B cell (primary cell): ENCODE data around the gene CORO2A. TPM values are rescaled to one million over a fixed set of nuclear protein-coding genes. Genes with fewer than 3 reads are reported as not detected.
"Not testable (repeated sequence)": the region's sequence is repeated elsewhere in the genome, so short reads cannot be mapped to it uniquely, and the experiment has no call there.

Experiments used
- ATAC-seq: fragments of 200-7000 bp; cut with Tn5 transposase; one replicate; pipeline ENCODE4 v1.10.0; 2021; ENCODE audit warnings: low read depth, mild to moderate bottlenecking, moderate number of reproducible peaks, moderate library complexity
- CTCF ChIA-PET: fragments of 350-600 bp; sonication (Branson Sonifier 250); formaldehyde crosslinking; loops from one replicate; lab custom pipeline; 2021; ENCODE audit warnings: antibody characterized with exemption, inconsistent platforms; lab: Charles Lee
- POLR2A ChIA-PET: fragments of 350-600 bp; sonication (Branson Sonifier 250); formaldehyde crosslinking; loops from one replicate; lab custom pipeline; 2021; ENCODE audit warnings: antibody characterized with exemption; lab: Charles Lee
- DNase-seq: peaks from one replicate; pipeline ENCODE4 v3.0.0; 2013
- H2AFZ ChIP-seq: 2 replicates; pipeline ENCODE4 v1.6.1; 2012; ENCODE audit warnings: mild to moderate bottlenecking, low read depth, low read length; ENCODE audit not compliant: insufficient read depth, poor library complexity, severe bottlenecking
- H3K27ac ChIP-seq, 2 donors: 1 replicate in 1 of 2; 2 replicates in 1 of 2; pipeline ENCODE4 v1.5.1; 2012 to 2013; ENCODE audit warnings: low read length in 2 of 2, mild to moderate bottlenecking in 2 of 2, moderate library complexity in 1 of 2
- H3K27me3 ChIP-seq, 4 experiments: fragments of 200-600 bp in 1 of 4; sonication (generic) in 1 of 4; replicated peaks in 1 of 4; 1 replicate in 2 of 4; 2 replicates in 2 of 4; pipeline versions ENCODE4 v1.6.1 to v1.7.0; 2013 to 2016; ENCODE audit warnings: low read length in 3 of 4, mild to moderate bottlenecking in 2 of 4, mixed read lengths in 1 of 4, moderate library complexity in 1 of 4; ENCODE audit not compliant: insufficient read depth in 4 of 4, control insufficient read depth in 3 of 4; ENCODE audit errors: control extremely low read depth in 1 of 4
- H3K36me3 ChIP-seq, 2 experiments: replicated peaks in 1 of 2; 1 replicate in 1 of 2; 2 replicates in 1 of 2; pipeline versions ENCODE4 v1.6.1 to v1.7.1; 2013; ENCODE audit warnings: low read length in 1 of 2; ENCODE audit not compliant: insufficient read depth in 2 of 2, control insufficient read depth in 1 of 2; ENCODE audit errors: control extremely low read depth in 1 of 2, extremely low read depth in 1 of 2
- H3K4me1 ChIP-seq, 2 donors: fragments of 200-600 bp in 1 of 2; sonication (generic) in 1 of 2; 1 replicate in 1 of 2; 2 replicates in 1 of 2; pipeline versions ENCODE4 v1.5.1 to v1.6.1; 2013 to 2017; ENCODE audit warnings: low read length in 2 of 2; ENCODE audit not compliant: control insufficient read depth in 2 of 2, insufficient read depth in 2 of 2
- H3K4me2 ChIP-seq: replicated peaks from 2 replicates; pipeline ENCODE3; 2012; ENCODE audit warnings: mild to moderate bottlenecking, low read depth, low read length; ENCODE audit not compliant: poor library complexity, severe bottlenecking
- H3K4me3 ChIP-seq, 5 experiments: fragments of 200-600 bp in 1 of 5; sonication (generic) in 1 of 5; 1 replicate in 3 of 5; 2 replicates in 2 of 5; pipeline versions ENCODE4 v1.5.1 to v1.7.0; 2011 to 2016; ENCODE audit warnings: low read length in 4 of 5, mild to moderate bottlenecking in 4 of 5, low read depth in 2 of 5, control low read depth in 1 of 5, moderate library complexity in 1 of 5; ENCODE audit not compliant: insufficient read depth in 1 of 5; ENCODE audit errors: control extremely low read depth in 1 of 5, extremely low read depth in 1 of 5
- H3K79me2 ChIP-seq: fragments of 200-600 bp; sonication (generic); one replicate; pipeline ENCODE4 v1.6.0; 2016; ENCODE audit warnings: low read length; ENCODE audit not compliant: control insufficient read depth, insufficient read depth
- H3K9ac ChIP-seq: fragments of 200-600 bp; sonication (generic); 2 replicates; pipeline ENCODE4 v1.6.1; 2017; ENCODE audit warnings: mild to moderate bottlenecking, low read length, moderate library complexity
- H3K9me3 ChIP-seq, 3 donors: one replicate each; pipeline versions ENCODE4 v1.6.1 to v1.7.1; 2013; ENCODE audit warnings: low read length in 2 of 3; ENCODE audit not compliant: control insufficient read depth in 2 of 3, insufficient read depth in 1 of 3; ENCODE audit errors: control extremely low read depth in 1 of 3
- H4K20me1 ChIP-seq: 2 replicates; pipeline ENCODE4 v1.6.0; 2012; ENCODE audit warnings: mild to moderate bottlenecking, low read length; ENCODE audit not compliant: insufficient read depth, control insufficient read depth, poor library complexity, severe bottlenecking
- H3K27ac Mint-ChIP-seq: one replicate; pipeline ENCODE4 v1.8.0; 2021; ENCODE audit warnings: mixed read lengths
- H3K27me3 Mint-ChIP-seq: one replicate; pipeline ENCODE4 v1.8.0; 2021; ENCODE audit warnings: mixed read lengths
- H3K4me1 Mint-ChIP-seq: one replicate; pipeline ENCODE4 v1.8.0; 2021; ENCODE audit warnings: mixed read lengths
- H3K4me3 Mint-ChIP-seq: one replicate; pipeline ENCODE4 v1.8.0; 2021; ENCODE audit warnings: mixed read lengths
- H3K9me3 Mint-ChIP-seq: one replicate; pipeline ENCODE4 v1.8.0; 2022; ENCODE audit warnings: mixed read lengths; ENCODE audit not compliant: insufficient read depth
- EZH2 ChIP-seq: IDR thresholded peaks from 2 replicates; pipeline ENCODE4 v1.6.1; 2012; ENCODE audit warnings: borderline replicate concordance, low read depth, mild to moderate bottlenecking, moderate library complexity, low read length; ENCODE audit not compliant: insufficient read depth, poor library complexity, severe bottlenecking
- WGBS: methylation state at CpG from one replicate; pipeline ENCODE4 v1.1.5; 2013; ENCODE audit warnings: missing lambda C conversion rate; ENCODE audit not compliant: insufficient coverage; 5-methylcytosine and 5-hydroxymethylcytosine counted together
- intact Hi-C: fragments of 100-400 bp; cut with micrococcal nuclease; formaldehyde crosslinking; loops from one replicate; pipeline ENCODE4 v1.10.0; 2022
- polyA plus RNA-seq: library from polyadenylated mRNA; depleted of rRNA; stranded (reverse); fragments of >200 nt; gene quantifications from 2 replicates; pipeline ENCODE4 v1.2.3, GENCODE V29; 2012
- total RNA-seq, 2 donors: library from RNA; stranded (reverse); fragments of 120-200 nt in 1 of 2; gene quantifications; 1 replicate in 1 of 2; 2 replicates in 1 of 2; pipeline versions ENCODE4 v1.2.3 to v1.2.4, GENCODE V29; 2013 to 2022
- TF ChIP-seq, protein P1 (sequence below): fragments of 200-600 bp; IDR thresholded peaks from one replicate; pipeline ENCODE4 v1.8.0; 2022; ENCODE audit warnings: antibody characterized with exemption, mild to moderate bottlenecking

Gene CORO2A
- total and polyA plus RNA-seq, 2 donors (not counting 1 experiment from before 2014, with no cell fraction given): 1.1 to 2.0 TPM

DNA sequence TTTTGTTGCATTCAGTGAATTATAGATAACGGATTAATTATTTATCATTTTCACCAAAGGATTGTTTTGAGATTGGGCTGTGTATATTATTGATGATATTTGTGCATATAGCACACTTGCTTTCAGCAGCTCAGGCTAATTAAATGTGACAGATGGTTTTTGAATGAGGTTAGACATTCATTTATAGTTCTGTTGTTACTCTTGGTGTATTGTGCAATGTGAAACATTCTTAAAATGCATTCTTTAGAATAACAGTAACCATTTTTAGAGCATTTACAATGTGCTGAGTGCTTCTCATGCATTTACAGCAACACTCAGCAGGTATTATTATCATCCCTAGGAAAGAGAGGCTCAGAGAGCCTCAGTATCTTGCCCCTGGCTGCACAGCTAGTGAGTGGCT lies 112.1 kb downstream of the CORO2A start:
- H3K9me3 Mint-ChIP-seq: no peaks in the 10 kb centered on the region
- ATAC-seq (no peak), DNase-seq (no peak)
- H3K27ac Mint-ChIP-seq: no peak overlapping the region
- no peaks in the 10 kb centered on the region for H3K27me3 Mint-ChIP-seq
- H3K9ac ChIP-seq: no peak overlapping the region
- H3K79me2 ChIP-seq: no peaks in the 10 kb centered on the region
- peaks cover 2% of the 10 kb centered on the region for H3K4me1 Mint-ChIP-seq
- H3K36me3 ChIP-seq: peaks cover 13 to 19% of the 10 kb centered on the region in 2 experiments
- WGBS: no CpG with 5 or more reads among the region's 1 CpG
- ChIA-PET CTCF (interaction anchor here (1.0 to 1.6 kb wide), 2 partner anchors 29 to 125 kb away, joined by 3 read pairs; no protein-coding TSS in a partner anchor), POLR2A (no interaction called here)
- H2AFZ ChIP-seq: no peak overlapping the region
- H4K20me1 ChIP-seq: no peaks in the 10 kb centered on the region
- no peaks in the 10 kb centered on the region for H3K27me3 ChIP-seq
- no peak overlapping the region for H3K4me3 ChIP-seq
- no peaks in the 10 kb centered on the region for H3K4me1 ChIP-seq
- H3K27ac ChIP-seq: no peak overlapping the region
- intact Hi-C loops: no loop called here
- H3K4me2 ChIP-seq: no peak overlapping the region
- H3K4me3 Mint-ChIP-seq: no peak overlapping the region
- H3K9me3 ChIP-seq: no peaks in the 10 kb centered on the region
- TF ChIP-seq EZH2: no peak
- TF ChIP-seq, protein P1, sequence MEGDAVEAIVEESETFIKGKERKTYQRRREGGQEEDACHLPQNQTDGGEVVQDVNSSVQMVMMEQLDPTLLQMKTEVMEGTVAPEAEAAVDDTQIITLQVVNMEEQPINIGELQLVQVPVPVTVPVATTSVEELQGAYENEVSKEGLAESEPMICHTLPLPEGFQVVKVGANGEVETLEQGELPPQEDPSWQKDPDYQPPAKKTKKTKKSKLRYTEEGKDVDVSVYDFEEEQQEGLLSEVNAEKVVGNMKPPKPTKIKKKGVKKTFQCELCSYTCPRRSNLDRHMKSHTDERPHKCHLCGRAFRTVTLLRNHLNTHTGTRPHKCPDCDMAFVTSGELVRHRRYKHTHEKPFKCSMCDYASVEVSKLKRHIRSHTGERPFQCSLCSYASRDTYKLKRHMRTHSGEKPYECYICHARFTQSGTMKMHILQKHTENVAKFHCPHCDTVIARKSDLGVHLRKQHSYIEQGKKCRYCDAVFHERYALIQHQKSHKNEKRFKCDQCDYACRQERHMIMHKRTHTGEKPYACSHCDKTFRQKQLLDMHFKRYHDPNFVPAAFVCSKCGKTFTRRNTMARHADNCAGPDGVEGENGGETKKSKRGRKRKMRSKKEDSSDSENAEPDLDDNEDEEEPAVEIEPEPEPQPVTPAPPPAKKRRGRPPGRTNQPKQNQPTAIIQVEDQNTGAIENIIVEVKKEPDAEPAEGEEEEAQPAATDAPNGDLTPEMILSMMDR: no peak

DNA sequence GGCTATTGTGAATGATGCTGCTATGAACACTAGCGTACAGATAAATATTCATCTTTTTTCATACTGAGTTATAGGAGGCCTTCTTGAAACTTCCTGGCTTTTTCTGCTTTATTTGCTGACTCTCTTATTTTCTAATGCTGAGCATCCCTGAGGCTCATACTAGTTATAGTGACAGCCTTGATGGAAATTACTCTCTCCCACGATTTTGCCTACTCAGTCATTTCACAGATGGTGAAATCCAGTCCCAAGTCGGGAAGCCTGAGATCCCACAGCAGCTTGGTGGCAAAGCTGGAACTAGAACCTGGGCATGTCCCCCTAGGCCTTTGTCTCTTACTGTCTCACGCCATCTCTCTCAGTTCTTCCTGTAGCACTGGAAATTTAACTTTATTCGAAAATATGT lies 113.5 kb downstream of the CORO2A start:
- Mint-ChIP-seq H3K4me3 (no peak overlapping the region), H3K27ac (no peak overlapping the region), H3K27me3 (no peaks in the 10 kb centered on the region), H3K4me1 (peaks cover 11% of the 10 kb centered on the region), H3K9me3 (no peaks in the 10 kb centered on the region)
- DNase-seq (no peak), ATAC-seq (no peak)
- TF ChIP-seq, protein P1: no peak
- TF ChIP-seq EZH2: no peak
- Histone ChIP-seq H3K79me2 (peaks cover 3% of the 10 kb centered on the region), H3K4me2 (no peak overlapping the region), H3K9ac (no peak overlapping the region), H3K4me1 (peaks cover 3 to 12% of the 10 kb centered on the region in 2 donors), H3K9me3 (no peaks in the 10 kb centered on the region), H2AFZ (no peak overlapping the region), H3K27ac (no peak overlapping the region), H3K36me3 (peaks cover 13 to 19% of the 10 kb centered on the region in 2 experiments), H3K27me3 (no peaks in the 10 kb centered on the region), H3K4me3 (no peak overlapping the region), H4K20me1 (peaks cover 5% of the 10 kb centered on the region)
- ChIA-PET POLR2A (interaction anchor here (0.6 kb wide), 1 partner anchor 41 kb away, joined by 4 read pairs; no protein-coding TSS in a partner anchor), CTCF (interaction anchor here (0.6 to 1.4 kb wide), 5 partner anchors 27 to 126 kb away, joined by 3 to 4 read pairs (median 3); no protein-coding TSS in a partner anchor)
- intact Hi-C loops: no loop called here
- 92% methylated on average over 2 of the region's 5 CpGs for WGBS

- DNase-seq, H3K27me3 Mint-ChIP-seq, H3K27ac ChIP-seq, H3K9me3 ChIP-seq, H2AFZ ChIP-seq, intact Hi-C loops, ATAC-seq, H3K4me3 ChIP-seq, H3K4me3 Mint-ChIP-seq, H3K79me2 ChIP-seq, H4K20me1 ChIP-seq, H3K27me3 ChIP-seq, H3K27ac Mint-ChIP-seq, H3K36me3 ChIP-seq, H3K9ac ChIP-seq, H3K4me2 ChIP-seq, H3K9me3 Mint-ChIP-seq: not testable (repeated sequence)
- ChIA-PET CTCF (interaction anchor here (0.9 to 5.4 kb wide), 8 partner anchors 23 to 189 kb away, joined by 3 to 46 read pairs (median 4); partner anchors contain the start of gene TBC1D2), POLR2A (interaction anchor here (0.7 kb wide), 1 partner anchor 31 kb away, joined by 4 read pairs; no protein-coding TSS in a partner anchor)
- H3K4me1 Mint-ChIP-seq: peaks cover 11% of the 10 kb centered on the region
- 91% methylated on average over 6 of the region's 8 CpGs for WGBS
- H3K4me1 ChIP-seq: peaks cover 3 to 13% of the 10 kb centered on the region in 2 donors
Measured at GRCh38 chr9:98076514-98076890, 115.9 kb downstream of the CORO2A start.
